Measurements from ENCODE around the gene BARHL1.

Gene BARHL1

DNA sequence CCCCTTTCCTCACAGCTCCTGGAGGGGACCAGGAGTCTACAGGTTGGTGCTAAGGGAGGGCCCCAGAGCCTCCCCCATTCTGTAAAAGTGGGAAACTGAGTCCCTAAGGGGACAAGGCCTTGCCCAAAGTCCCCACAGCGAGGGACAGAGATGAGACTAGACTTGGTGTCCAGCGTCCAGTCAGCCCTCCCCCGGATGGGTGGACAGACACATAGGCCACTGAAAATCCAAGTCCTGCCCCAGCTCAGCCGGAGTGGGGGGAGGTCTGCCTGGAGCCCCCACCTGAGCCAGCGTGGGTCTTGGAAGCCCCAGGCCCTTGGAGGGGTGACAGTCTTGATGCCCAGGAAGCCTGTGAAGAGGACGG lies 5.2 kb downstream of the BARHL1 start:
- no peak for DNase-seq (ENCODE audit: low read depth in 3 of 3)

DNA sequence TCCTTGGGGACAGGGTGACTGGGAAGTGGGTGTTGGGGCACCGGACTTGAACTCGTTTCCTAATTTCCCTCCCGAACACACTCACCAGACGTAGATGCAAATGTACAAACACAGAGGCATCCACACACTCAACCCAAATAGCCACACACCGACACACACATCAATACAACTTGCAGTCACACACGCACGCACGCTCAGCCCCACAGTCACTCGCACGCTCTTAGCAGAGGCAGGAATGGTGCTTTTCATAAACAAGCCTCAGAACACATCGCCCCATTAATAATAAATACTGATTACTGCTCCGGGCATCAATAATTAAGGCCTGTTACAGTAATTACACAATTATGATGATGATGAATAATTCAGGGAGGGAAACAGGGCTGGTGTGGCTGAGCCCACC lies 5.7 kb downstream of the BARHL1 start:
- no peak for DNase-seq (ENCODE audit: low read depth in 3 of 3)

DNA sequence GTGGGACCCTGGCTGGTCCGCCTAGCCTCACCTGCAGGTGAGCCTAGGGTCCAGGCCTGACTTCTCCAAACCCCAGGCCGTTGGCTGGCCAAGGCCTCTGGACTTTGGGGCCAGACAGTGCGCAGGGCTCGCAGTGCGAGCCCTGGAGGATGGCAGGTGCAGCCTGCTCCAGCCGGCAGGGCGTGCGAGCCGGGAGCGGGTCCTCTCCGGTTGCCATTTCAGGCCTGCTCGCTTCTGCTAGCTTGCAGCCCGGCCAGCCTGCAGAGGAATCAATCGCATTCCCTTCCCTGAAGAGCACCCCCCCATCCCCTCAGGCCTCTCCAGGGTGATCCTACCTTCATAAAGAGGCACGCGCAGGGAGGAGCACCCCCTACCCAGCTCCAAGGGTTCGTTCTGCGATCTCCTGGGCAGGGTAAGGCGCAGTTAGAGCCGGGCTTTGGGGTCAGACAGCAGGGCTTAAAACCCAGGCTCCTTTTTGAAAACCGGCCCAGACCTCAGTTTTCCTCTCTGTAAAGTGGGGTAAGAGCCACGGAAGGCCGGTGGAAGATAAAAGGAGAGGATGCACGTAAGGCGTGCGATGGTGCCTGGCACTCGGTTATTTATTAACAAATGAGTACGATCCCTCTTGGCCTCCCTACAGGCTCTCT lies 6.2 kb downstream of the BARHL1 start:
- no peak for DNase-seq (ENCODE audit: low read depth in 3 of 3)

DNA sequence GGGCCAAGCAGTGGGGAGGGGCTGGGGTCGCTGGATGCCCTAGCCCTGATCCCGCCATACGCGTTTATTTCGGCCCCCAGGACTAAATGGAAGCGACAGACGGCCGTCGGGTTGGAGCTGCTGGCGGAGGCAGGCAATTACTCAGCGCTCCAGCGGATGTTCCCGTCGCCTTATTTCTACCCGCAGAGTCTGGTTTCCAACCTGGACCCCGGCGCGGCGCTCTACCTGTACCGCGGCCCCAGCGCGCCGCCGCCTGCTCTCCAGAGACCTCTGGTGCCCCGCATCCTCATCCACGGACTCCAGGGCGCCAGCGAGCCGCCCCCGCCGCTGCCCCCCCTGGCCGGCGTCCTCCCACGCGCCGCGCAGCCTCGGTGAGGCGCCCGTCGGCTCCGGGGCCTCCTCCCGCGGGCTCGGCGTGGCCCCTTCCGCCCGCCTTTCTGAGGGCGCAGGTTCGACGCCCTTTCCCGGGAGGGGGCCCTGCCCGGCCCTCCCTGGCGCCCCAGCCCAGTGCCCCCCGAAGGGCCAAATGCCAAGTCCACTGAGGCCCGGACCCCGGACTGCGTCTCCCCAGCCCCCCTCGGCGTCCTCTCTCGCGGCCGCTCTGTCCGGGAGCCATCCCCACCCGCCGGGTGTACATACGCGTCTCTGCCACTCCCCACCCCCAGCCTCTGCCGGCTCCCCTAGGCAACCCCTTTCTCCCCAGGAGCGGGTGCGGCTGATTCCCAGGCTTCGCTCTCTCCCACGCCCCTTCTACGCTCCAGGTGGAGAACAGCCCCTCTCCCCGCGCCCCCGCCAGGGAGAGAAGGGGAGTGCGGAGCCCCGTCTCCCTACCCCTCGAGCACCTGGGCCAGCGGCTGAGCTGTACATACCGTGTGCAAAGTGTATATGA lies 7.0 kb downstream of the BARHL1 start:
- DNase-seq (ENCODE audit: low read depth in 3 of 3) = no peak

DNA sequence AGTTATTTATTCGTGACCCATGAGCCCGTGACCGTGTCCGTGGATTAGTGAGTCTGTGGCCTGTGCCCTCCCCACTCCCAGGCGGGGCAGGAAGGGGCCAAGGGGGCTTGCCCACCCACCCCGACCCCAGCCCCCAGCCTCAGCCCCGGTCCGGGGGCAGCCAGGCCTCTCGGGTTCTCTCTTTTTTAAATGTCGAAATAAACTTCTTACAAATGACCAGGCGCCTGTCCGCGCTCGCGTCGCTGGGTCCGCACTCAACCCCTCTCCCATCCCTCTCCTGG lies 7.6 kb downstream of the BARHL1 start:
- no peak for DNase-seq (ENCODE audit: low read depth in 3 of 3)

DNA sequence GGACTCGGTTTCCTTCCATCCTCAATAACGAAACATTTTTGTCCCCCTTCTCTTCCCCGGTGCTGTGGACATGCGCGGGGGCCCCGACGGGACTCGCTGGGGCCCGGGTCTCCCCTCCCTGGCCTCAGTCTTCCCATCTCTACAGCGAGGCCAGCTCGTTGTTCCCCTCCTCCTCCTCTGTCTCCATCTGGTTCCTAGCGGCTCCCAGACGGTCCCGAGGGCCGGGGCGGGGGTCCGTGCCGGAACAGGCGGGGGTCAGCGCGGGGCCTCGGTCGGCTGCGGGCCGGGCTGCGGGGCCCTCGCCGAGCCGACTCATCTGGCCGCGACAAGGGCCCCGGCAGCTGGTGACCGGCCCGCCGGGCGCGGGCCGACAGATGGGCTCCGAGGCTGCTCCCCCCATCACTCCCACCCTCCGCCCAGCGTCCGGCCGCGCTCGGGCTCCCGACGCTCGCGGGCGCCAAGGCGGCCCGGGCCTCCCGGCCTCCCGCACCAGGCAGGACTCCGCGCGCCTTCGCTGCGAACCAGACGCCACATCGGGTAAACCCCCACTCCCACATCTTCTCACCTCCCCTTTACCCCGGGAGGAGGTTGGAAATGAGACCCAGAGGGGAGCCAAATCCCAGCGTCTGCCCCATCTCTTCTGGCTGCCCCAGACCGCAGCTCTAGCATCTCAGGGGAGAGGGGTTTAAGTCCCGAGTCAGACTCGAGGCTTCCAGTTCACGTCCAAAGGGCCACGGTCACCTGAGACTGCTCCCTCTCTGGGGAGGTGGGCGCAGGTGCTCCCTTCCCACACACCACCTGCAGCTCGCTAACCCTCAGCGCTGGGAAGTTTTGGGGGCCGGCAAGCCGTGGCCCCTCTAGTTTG lies 8.1 kb downstream of the BARHL1 start:
- DNase-seq (ENCODE audit: low read depth in 3 of 3) = no peak

DNA sequence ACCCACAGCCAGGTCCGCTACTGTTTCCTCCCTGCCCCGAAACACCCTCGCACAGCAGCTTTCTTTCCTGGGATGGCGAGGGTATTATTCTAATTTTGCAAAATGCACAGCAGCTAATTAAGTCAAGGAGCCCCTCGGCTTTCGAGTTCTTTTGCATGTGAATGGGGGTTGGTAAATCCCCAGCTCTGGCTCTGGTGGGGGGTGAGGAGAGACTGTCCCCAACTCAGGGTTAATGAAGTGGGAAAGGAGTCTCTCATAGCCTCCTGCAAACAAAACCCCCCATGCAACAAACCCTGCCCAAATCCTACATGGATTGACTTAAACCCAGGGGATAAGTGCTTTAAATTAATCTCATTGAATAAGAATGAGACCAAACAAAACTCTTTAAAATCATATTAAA lies 8.8 kb downstream of the BARHL1 start:
- DNase-seq (ENCODE audit: low read depth in 3 of 3) = no peak

DNA sequence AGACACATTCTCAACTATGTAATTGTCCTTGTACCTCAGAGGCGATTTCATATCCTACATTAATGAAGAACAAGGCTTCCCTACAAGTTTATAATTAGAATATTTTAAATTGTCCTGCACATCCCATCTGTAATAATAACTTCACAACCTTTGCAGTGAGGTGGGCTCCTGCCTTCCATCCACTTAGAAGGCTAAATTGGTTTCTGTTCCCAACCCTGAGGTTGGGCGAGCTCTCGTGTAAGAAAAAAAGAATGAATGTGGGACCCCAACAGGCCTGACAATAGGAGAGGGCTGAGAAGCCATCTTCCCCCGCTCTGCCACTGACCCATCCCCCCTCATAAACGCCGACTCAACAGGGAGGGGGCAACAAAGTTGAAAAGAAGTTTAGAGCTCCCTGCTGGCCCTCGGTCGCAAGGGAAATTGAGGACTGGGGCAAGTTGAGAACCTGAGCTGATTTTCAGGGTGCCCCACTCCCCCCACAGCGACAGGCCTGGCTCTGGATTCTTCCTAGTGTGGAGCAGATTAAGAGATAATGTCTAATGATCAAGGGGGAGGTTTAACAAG lies 9.4 kb downstream of the BARHL1 start:
- DNase-seq (ENCODE audit: low read depth in 3 of 3) = no peak

DNA sequence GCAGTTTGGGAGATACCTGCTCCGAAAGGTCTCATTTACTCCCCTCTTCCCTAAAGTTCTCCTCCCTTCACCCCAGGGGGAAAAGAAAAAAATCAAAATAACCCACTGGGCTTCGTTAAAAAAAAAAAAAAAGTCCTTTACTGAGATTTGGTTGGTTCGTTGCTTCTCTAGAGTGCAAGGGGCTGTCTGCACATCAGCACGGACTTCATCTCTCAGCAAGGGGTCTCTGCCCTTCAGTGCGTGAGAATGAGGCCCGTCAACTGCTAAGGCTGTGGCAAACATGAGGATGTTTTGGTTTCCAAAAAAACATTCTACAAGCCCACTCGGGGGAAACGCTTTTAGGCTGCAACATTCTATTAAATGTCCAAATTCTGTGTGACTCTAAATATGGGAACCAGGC lies 10.0 kb downstream of the BARHL1 start:
- no peak for DNase-seq (ENCODE audit: low read depth in 3 of 3)

DNA sequence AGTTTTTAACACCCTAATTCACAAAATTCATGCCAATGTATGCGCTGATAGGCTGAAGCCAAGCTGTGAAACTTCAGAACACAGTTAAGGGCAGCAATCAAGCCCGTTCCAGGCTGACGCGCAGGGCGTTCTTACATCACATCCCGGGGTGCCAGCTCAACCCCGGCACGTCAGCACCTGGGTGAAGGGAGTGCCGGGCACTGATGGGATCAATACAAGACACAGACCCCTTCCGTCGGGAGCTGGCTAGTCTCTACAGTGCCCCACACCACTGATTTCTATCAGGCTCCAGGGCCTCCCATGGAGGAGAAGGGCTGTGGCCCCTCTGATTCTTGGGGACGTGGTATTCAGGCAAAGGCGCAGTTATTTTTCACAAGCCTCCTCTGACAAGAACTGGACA lies 12.0 kb downstream of the BARHL1 start:
- DNase-seq (ENCODE audit: low read depth in 3 of 3) = no peak

DNA sequence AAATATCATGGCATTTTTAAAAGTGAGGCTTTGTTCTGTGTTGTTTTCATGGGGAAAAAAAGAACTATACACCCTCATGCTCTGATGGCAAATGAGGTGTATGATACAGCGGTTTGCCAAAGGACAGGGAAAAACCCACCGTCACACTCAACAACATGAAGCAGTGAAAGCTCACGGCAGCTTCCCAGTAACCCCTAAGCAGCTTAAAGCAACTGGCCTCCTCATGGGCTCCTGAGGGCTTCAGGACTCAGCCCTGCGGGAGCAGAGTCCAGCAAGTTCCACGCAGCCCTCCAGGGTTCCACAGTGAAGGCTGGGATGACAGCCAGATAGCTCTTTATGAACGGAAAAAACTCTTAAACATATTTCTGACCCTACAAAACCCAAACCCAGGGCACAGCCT lies 12.9 kb downstream of the BARHL1 start:
- DNase-seq (ENCODE audit: low read depth in 3 of 3) = no peak

DNA sequence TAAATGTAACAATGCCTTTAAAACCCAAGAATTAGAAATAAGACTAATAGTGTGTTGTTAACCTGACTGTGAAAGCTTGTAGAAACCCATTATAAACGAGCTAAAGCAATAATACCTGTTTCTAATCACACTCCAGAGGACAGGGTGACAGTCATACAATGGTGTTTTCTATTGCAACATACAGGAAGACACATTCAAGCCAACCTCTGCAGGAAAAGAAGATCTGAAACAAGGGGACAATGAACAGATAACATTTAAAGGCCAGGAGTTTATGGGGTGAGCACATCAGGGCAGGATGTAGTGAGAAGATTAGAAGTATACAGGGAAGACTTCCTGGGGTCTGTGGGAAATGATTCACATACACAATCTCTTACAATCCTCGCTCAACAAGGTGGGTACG lies 13.8 kb downstream of the BARHL1 start:
- DNase-seq (ENCODE audit: low read depth in 3 of 3) = no peak

DNA sequence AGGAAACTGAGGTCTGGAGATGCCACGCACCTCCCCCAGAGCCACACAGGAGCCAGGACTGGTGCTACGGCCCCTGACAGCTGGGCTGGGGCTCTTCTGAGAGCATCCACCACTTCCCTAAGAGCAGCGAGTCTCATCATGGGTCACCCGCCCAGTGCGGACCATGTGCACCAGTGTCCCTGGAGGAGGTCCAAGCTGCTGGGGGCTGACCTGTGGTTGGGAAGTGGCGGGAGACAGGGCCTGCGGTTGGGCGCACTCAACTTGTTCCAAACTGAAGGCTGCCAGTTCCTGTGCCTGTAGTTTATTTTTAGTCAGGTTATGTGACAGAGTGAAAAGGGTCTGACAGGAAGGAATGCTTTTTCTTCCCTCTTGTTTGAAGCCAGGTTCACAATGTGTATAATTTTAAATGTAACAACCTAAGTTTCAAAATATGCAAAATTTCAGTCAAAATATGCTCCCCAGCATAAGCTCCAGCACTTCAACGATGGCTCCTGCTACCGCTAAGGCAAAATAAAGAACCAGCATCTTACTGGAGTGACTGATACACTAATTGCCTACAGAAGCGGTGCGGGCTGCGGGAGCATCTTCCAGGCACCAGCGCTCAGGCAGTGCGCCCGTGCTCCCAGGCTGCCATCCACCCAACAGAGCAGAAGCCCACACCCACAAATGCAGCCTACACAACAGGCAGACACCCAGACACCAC lies 14.8 kb downstream of the BARHL1 start:
- no peak for DNase-seq (ENCODE audit: low read depth in 3 of 3)

DNA sequence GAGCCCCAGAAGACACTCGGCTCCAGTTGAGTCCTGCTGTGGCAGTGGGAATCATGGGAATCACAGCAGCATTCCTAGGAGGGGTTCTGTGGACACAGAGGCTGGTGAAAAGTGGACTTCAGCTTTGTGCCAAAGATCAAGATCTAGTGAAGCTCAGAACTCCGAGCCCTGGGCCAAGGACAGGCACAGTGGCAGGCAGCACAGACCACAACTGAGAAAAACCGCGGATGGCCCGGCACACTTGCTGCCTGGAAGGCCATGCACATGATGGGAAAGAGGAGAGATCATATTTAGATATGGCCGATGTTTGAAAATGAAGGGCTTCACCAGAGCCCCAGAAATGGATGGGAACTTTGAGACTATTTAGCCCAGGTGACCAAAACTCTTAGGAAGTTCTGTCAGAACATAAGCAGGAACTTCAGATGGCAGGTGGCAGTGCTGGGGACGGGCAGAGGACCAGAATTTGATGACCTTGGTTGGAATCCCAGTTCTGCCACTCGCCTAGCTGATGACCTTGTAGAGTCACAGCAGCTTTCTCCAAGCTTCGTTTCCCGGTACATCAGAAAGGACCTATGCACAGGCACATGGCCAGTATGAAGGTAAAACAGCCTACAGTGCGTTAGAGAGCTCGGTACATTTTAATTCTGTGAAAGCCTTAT lies 18.0 kb downstream of the BARHL1 start:
- no peak for DNase-seq (ENCODE audit: low read depth in 3 of 3)

DNA sequence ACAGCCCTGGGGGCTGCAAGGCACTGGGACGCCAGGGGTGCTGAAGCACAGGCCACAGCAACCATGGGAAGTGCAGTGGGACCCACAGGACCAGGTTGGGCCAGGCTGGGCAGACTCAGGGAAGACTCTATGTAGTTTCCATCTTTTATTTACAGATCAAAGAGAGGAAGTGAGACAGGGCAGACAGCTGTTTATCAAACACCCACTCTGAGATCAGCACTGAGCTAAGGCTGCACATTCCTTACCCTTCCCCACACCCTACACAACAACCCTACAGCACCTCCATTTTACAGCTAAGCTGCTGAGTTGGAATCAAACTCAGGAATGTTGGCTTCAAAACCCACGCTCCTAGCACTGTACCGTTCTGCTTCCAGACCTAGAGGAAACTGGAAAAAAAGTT lies 19.8 kb downstream of the BARHL1 start:
- no peak for DNase-seq (ENCODE audit: low read depth in 3 of 3)

DNA sequence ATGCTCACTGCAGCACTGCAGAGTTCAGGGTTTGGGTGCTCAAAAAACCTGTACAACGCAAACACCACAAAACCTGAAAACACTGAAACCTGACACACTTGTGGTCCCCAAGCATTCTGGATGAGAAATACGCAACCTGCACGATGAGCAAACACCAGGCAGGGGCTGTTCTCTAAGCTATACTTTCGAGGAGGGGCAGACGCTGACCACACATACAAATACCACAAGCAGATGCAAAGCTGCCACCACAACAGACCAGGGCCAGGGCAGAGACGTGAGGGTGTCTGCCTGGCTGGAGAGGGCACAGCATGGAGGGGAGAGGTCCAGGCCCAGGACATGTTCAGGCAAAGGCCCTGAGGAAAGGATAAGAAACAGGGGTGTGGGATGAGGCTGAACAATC lies 23.0 kb downstream of the BARHL1 start:
- no peak for DNase-seq (ENCODE audit: low read depth in 3 of 3)

DNA sequence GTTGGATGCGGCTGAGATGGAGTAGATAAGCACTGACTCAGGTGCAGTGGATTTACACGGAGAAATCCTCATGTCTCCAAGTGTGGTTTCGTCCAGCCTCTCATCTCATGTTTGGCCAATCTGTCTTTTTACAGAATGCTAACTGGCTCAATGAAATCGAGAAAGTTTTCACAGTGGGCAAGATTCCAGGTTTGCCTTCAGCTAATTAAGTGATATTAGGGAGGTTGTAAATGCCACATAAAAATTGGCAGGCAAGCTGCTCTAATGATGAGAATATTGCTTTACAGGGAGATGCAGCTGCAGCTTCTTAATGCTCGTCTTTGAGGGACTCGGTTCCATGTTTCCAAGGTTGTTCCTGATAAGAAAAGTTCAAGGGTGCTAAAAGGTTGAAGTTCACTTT lies 23.7 kb downstream of the BARHL1 start:
- no peak for DNase-seq (ENCODE audit: low read depth in 3 of 3)

DNA sequence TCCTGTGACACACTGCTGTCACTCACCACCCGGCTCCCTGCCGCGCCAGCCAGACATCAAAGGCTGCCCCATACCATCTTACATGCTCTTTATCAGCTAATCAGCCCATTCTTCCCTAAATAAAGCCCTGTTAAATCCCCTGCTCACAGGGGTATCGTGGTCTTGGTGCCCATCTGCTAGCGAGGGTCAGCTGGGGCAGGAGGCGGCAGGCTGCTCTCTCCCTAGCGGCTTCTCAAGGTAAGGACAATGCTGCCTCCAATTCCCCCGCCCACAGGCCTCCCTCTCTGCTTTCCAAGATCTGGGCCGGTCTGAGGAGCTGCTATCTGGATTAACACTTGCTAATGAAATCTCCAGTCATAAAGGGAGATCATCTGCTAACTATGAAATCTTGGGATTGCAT lies 26.8 kb downstream of the BARHL1 start:
- DNase-seq (ENCODE audit: low read depth in 3 of 3) = no peak

DNA sequence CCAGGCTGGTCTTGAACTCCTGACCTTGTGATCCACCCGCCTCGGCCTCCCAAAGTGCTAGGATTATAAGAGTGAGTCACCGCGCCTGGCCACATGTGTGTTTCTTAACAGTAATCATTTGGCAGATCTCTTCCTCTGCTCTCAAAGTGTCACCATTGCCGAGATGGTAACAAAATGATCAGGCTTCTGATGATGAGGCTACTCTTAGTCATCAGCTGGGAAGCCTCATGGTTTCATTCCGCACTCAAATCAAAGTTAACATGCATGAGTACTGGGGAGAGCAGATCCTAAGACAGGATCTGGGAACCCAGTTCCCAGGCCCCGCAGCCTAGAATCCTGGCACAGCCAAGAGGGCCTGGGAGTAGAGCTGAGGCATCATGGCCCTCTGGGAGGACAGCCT lies 27.4 kb downstream of the BARHL1 start:
- no peak for DNase-seq (ENCODE audit: low read depth in 3 of 3)

DNA sequence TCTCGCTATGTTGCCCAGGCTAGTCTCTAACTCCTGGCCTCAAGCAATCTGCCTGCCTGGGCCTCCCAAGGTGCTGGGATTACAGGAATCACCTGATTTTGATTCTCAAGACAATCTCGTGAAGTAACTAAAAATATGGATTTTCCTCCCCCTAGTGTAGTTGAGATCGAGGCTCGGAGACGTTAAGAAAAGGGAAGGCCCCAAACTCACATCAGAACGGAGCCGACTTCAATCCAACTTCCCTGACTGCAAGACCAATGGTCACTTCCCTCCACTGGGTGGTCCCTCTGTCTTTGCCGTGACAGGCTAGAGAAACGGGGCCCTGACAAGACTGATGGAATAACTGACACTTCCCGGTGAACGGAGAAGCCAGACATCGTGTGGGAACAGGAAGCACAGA lies 28.3 kb downstream of the BARHL1 start:
- no peak for DNase-seq (ENCODE audit: low read depth in 3 of 3)

DNA sequence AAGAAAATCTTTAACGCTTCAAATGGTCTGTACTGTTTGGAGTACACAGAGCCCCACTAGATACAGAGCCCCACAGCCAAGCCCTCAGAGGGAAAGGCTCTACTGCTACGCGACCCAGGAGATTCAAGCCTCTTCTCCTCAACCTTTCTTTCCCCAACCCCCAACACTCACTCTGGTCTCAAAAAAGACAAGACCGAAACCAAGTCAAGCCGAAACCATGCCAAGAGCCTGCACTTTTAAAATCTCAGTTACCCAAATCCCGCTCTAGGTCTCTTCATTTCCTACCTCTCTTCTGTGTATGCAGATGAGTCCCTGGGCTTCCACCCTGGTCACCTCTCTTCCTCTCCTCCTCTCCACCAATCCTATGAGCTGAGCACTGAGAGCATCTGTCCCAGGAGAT lies 31.9 kb downstream of the BARHL1 start:
- DNase-seq (ENCODE audit: low read depth in 3 of 3) = no peak

Measured in stimulated activated CD4-positive, alpha-beta T cell treated with anti-CD3 and anti-CD28 coated beads, TNF-alpha, amount 100 ng/mL, for 48 hours (primary cell).